Posterior vena cava (tissue), 2 donors: ENCODE measurements around the gene MORF4L2. TPM values are rescaled to one million over a fixed set of nuclear protein-coding genes. Genes with fewer than 3 reads are reported as not detected.
"Not testable (repeated sequence)": the region's sequence is repeated elsewhere in the genome, so short reads cannot be mapped to it uniquely, and the experiment has no call there.

Experiments used
- DNase-seq: peaks from one replicate; pipeline ENCODE4 v3.0.0-alpha.2; 2020; ENCODE audit warnings: low spot score
- intact Hi-C, 2 donors: fragments of 100-400 bp; cut with DNase I; formaldehyde crosslinking; loops; one replicate each; pipeline versions ENCODE4 v1.14.1 to v1.14.2; 2022 to 2023
- total RNA-seq, 2 donors: library from RNA; stranded (reverse); fragmentation: NEBNext Ultra II Directional; extraction: Animal tissue kit (Norgen Biotek cat#: 25700); gene quantifications; one replicate each; pipeline ENCODE4 v1.2.1, GENCODE V29; 2021
- donor health status: DM: yes; HTN: yes; CAD: no.
- donor health status: DM: yes; HTN: yes; CAD: no.

Gene MORF4L2
- total RNA-seq, 2 donors from 2014 or later = 404 to 531 TPM

DNA sequence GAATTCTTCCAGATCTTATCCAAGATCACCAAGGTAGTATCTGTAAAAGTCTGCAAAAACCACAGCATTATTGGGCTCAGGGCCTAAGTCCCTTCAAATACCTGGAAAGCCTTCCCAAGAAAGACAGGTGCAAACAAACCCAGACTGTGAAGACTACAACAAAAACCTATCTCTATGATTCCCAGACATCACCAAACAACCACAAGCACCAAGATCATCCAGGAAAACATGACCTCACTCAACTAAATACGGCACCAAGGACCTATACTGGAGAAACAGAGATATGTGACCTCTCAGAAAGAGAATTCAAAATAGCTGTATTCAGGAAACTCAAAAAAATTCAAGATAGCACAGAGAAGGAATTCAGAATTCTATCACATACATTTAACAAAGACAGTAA is 42.4 kb downstream of the MORF4L2 start:
- intact Hi-C loops = no loop called here
- no peak for DNase-seq

DNA sequence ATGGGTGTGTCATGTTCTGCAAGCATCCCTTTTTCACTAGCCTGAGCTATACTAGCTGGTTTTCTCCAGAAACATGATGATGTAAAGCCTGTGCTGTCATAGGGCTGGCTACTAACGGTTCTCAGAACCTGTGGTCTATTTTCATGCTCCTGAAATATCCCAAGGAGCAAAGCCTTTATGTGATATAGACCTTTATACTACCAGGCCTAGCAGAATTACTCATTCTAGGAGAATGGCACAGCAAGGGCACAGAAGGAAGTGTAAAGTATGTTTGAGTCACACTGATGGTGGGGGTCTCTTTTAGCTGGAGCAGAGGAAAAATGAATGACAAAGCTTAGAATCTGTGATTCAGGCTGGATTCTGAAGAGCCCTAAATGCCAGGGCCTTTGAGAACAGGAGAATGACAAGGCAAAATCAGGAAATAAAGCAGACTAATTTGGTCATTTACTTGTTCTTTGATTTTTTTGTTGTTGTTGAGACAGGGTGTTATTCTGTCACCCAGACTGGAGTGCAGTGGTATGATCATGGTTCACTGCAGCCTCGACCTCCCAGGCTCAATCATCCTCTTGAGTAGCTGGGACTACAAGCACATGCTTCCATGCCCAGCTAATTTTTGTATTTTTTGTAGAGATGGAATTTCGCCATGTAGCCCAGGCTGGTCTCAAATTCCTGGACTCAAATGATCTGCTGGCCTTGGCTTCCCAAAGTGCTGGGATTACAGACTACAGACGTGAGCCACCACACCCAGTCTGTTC is 45.9 kb downstream of the MORF4L2 start:
- intact Hi-C loops = no loop called here
- DNase-seq = no peak

DNA sequence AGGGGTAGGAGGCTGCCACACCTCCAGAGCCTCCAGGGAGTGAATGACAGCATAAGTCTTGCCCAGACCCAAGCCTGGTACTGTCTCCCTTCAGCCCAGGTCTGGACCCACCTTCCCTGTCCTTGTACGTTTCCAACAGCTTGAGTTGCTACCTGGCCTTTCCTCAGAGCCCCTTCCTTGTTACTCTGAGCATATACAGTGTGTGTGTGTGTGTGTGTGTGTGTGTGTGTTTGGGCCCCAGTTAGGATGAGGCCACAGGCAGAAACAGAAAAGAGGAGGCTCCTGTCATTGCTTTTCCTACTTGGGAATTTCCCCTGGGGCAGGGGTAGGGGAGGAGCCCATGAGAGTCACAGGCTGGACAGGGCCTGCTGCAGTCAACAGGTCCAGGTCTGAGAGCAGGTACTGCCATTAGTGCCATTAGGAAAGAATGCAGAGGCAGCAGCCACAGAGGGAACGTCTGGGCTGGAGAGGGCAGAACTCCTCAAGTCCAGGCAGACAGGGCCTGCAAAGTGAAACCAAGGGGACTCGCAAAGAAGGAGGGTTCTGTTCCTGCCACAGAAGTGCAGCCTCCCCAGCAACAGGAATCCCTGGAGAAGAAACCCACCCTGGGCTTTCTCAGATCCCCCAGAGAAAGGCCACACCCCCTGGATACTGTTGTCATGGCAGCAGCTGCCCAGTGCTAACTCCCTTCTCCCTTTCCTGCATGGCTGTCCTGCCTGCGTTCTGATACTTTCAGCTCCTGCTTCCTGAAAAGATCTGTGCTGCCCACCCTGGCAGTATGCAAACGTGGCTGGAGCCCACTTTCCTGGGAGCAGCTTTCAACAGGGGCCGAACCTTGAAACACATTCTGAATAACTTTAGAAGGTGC is 47.8 kb downstream of the MORF4L2 start:
- DNase-seq, intact Hi-C loops: not testable (repeated sequence)

DNA sequence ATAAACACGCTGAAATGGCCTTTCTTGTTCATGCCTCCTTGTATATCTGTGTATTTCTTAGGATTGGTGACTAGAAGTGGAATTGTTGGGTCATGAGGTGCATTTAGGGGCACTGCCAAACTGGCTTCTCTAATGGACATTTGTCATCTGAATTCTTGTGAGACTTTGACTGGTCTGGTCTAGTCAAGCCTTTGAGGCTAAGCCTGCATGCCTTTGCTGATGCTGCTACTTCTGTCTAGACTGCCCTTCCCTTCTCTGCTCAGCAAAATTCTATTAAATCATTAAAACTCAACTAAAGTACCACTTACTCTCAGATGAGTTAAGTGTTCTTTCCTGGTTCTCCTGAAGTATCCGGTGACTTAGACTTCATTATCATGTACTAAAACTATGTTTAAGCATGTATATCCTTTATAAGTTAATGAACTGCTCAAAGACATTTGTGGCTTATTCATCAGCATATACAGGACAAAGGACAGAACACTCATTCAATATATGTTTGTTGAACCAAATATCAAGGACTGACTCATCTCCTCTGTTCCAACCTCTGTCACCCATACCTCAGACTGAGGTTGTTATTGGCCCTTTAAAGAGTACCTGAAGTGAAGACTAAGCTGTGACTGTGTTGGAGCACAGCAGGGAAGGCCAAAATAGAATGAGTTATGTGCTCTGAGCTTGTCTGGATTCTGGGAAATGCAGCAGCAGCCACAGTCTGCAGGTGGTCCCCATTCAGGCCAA is 48.7 kb downstream of the MORF4L2 start:
- DNase-seq = no peak
- intact Hi-C loops = no loop called here

DNA sequence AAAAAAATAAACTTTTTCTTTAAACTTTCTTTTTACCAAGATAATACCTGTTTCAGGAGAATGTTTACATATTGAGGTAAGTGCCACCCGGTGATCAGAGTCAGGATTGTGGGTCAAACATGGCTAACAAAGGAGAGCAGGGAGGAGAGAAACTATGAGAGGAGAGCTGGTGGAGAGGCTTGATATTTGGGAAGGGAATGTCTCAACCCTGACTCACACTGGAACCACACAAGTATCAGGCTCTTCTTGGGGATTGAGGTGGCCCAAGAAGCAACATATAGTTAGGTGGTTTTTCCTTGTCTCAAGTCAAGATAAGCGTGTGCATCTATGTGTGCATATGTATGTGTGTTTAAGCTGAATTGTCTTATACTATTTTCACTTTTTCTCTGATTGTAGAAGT is 51.1 kb downstream of the MORF4L2 start:
- intact Hi-C loops = no loop called here
- no peak for DNase-seq

DNA sequence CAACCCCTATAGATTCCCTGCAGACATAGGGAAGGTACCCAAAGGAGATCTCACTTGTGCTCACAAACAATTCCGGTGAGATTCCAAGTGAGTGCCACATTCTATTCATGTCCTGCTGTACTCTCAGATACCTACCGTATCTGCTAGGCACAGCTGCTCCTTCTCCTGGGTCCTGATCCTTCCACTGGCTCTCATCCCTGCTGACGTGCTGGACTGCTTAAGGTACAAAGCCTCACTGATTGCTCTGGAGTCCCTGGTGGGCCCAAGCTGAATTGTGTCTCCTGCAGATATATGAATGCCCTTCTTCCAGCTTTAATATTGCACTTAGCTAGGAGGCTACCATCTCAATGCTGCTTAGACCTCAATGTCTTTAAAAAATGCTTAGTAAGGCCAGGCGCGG is 55.4 kb downstream of the MORF4L2 start:
- DNase-seq = no peak
- intact Hi-C loops = loop anchor here in 1 of 2 donors (5.0 kb wide), 1 partner anchor 51 kb away; no protein-coding TSS in a partner anchor

DNA sequence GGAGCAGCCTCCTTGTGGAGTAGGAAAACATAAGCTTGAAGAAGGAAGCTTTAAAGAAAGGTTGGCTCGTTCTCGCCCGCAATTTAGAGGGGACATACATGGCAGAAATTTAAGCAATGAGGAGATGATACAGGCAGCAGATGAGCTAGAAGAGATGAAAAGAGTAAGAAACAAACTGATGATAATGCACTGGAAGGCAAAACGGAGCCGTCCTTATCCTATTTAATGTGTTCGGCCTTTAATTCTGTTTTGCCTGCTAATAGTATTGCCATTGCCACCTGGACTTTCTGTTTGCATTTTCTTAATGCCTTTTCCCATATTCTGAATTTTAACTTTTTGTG is 56.4 kb downstream of the MORF4L2 start:
- DNase-seq = no peak
- intact Hi-C loops = loop anchor here in 1 of 2 donors (5.0 kb wide), 1 partner anchor 52 kb away; no protein-coding TSS in a partner anchor

DNA sequence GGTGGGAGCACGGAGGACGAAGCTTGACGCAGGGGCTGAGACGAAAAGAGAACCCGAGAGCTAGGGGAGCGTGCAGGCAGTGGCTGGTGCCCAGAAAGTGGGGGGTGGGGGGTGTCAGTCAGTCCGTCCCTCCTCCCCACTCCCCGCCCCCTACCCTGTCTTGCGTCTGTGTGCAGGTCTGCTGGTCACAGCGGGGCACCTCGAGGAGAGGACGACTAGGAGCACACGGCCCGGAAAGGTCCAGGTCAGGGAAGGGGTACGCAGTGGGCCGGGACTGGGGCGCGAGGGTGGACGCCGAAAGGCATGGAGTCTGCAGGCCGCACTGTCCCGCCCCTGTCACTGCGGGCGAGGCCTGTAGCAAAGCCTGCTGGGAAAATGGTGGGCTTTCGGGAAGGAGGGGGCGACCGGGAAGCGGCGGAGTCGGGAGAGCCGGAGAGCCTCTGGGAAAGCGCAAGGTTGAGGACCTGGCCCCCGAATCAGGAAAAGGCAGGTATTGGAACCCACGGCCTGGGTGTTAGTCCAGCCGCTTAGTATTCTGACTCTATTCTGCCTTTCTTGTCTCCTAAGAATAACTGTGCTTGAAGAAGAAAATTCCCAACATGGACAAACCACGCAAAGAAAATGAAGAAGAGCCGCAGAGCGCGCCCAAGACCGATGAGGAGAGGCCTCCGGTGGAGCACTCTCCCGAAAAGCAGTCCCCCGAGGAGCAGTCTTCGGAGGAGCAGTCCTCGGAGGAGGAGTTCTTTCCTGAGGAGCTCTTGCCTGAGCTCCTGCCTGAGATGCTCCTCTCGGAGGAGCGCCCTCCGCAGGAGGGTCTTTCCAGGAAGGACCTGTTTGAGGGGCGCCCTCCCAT is 57.0 kb downstream of the MORF4L2 start:
- intact Hi-C loops = loop anchor here in 1 of 2 donors (5.0 kb wide), 1 partner anchor 53 kb away; no protein-coding TSS in a partner anchor
- peak; percentile 88 for DNase-seq

DNA sequence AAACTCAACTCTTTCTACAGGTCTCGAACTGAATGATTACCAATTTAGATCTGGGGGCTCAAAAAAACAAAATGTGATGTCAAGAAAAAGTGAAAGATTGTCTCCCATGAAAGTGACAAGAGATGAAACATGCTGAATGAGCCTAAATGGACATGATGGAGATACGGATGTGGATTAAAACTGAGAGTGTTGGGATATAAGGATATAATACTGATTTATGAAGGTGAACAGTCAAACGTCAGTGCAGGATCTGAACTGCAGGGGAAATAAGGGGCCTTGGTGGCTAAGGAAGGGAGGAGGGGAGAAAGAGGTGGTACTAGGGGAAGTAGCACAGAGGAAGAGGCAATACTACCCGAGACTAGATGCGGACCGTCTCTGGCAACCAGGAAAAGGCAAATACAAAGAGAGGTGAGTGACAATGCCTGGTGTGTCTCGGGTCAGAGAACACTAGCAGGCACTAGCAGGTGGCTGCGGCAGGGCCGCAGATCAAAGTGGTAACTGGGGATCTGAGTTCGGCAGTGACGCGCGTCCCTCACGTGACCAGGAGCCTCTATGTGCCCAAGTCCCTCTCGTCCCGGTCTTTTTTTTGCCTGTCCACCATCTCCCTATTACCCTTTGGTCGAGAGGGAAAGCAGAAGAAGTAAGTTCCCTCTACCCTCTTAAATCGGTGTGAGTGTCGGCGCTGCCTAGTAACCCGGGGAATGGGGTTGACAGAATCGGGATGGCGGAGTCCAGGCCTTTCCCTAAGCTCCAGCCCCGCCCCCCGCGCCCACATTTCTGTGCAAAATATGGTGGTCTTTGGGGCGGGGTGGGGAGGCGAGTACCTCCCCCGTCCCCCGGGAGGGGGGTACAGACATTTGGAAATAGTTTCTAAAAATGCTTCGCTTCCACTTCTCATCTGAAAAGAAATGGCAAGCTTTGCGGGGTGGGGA is 57.8 kb downstream of the MORF4L2 start, which contains the start of gene TCEAL1:
TCEAL1 (plus strand) TSS at position 590 of the 932 bp plus-strand sequence. CDS start 942 bp downstream, outside the sequence.
- intact Hi-C loops = no loop called here
- peak; percentile 86 for DNase-seq

DNA sequence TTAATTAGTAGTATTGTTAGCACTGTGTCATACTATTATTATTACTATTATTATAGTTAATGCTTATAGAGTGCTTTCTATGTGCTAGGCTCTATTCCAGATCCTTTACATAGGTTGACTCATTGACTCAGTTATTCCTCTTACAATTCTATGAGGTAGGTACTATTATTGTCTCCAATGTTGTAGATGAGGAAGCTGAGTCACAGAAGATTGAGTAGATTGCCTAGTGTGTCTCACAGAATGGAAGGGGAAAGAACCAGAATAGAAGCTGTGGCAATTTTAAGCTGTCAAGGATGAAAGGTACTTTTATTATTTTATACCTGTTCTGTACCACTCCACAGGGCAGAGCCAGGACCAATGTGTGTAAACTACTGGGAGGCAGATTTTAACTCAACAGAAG is 59.6 kb downstream of the MORF4L2 start:
- intact Hi-C loops = no loop called here
- no peak for DNase-seq

Other genes starting within 250 kb of the MORF4L2 start
- gene RAB40A, start 167.2 kb downstream of the MORF4L2 start, total RNA-seq = 10 to 100 TPM in 1 of 2 donors, 1 to 10 TPM in 1; 6.5 to 19.7 TPM
- gene TCEAL4, start 101.2 kb downstream of the MORF4L2 start, total RNA-seq = 100 to 1,000 TPM; 197 to 336 TPM
- gene TCEAL3, start 78.7 kb downstream of the MORF4L2 start, total RNA-seq = 100 to 1,000 TPM in 1 of 2 donors, 10 to 100 TPM in 1; 87.0 to 113 TPM
- 100 to 1,000 TPM in 1 of 2 donors, 10 to 100 TPM in 1; 90.0 to 120 TPM for gene TCEAL1, start 57.7 kb downstream of the MORF4L2 start, total RNA-seq
- not detected for gene TMEM31, start 24.2 kb upstream of the MORF4L2 start, total RNA-seq
- 1 to 10 TPM; 3.6 to 5.0 TPM for gene PLP1, start 90.1 kb upstream of the MORF4L2 start, total RNA-seq
- 10 to 100 TPM; 11.8 to 24.7 TPM for gene RAB9B, start 145.6 kb upstream of the MORF4L2 start, total RNA-seq